Neural cell (in vitro differentiated cells): Measurements from ENCODE around the gene IQCM. TPM values are rescaled to one million over a fixed set of nuclear protein-coding genes. Genes with fewer than 3 reads are reported as not detected.
"Not testable (repeated sequence)": the region's sequence is repeated elsewhere in the genome, so short reads cannot be mapped to it uniquely, and the experiment has no call there.

Source experiments
- H2AFZ ChIP-seq: fragments of 200-600, 300-800 bp; sonication (generic), shearing (Covaris generic); 2 replicates; pipeline ENCODE4 v1.6.0; 2014; ENCODE audit warnings: low read depth, mild to moderate bottlenecking, antibody characterized with exemption, low read length, moderate library complexity
- H3F3A ChIP-seq: fragments of 200-600 bp; shearing (Covaris generic); 2 replicates; pipeline ENCODE4 v1.6.1; 2016; ENCODE audit warnings: mild to moderate bottlenecking, moderate library complexity, mixed read lengths, antibody characterized with exemption, low read length; ENCODE audit not compliant: insufficient read depth, poor library complexity, severe bottlenecking
- H3K27ac ChIP-seq: fragments of 200-600, 300-800 bp; sonication (generic), shearing (Covaris generic); 2 replicates; pipeline ENCODE4 v1.5.1; 2014; ENCODE audit warnings: mild to moderate bottlenecking, low read length, moderate library complexity
- H3K27me3 ChIP-seq: fragments of 300-800, 200-600 bp; sonication (generic), shearing (Covaris generic); 2 replicates; pipeline ENCODE4 v1.6.0; 2014; ENCODE audit warnings: mild to moderate bottlenecking, low read depth, low read length, moderate library complexity; ENCODE audit not compliant: insufficient read depth
- H3K36me3 ChIP-seq: fragments of 300-800, 200-600 bp; sonication (generic), shearing (Covaris generic); 2 replicates; pipeline ENCODE4 v1.5.1; 2014; ENCODE audit warnings: mild to moderate bottlenecking, antibody characterized with exemption, low read length, moderate library complexity; ENCODE audit not compliant: insufficient read depth
- H3K4me2 ChIP-seq: fragments of 300-800, 200-600 bp; sonication (generic), shearing (Covaris generic); 2 replicates; pipeline ENCODE4 v1.6.0; 2014; ENCODE audit warnings: mild to moderate bottlenecking, low read length
- H3K4me3 ChIP-seq: fragments of 300-800, 200-600 bp; sonication (generic), shearing (Covaris generic); 2 replicates; pipeline ENCODE4 v1.5.1; 2014; ENCODE audit warnings: mild to moderate bottlenecking, low read length, moderate library complexity
- H3K79me2 ChIP-seq: fragments of 200-600 bp; shearing (Covaris generic); replicated peaks from 2 replicates; pipeline ENCODE4 v1.6.0; 2014; ENCODE audit warnings: mild to moderate bottlenecking, low read length, moderate library complexity; ENCODE audit not compliant: insufficient read depth
- H3K9ac ChIP-seq: fragments of 300-800, 200-600 bp; sonication (generic), shearing (Covaris generic); 2 replicates; pipeline ENCODE4 v1.6.1; 2016; ENCODE audit warnings: mild to moderate bottlenecking, low read length, mixed read lengths
- H3K9me2 ChIP-seq: fragments of 200-600 bp; shearing (Covaris generic); 2 replicates; pipeline ENCODE4 v1.6.1; 2016; ENCODE audit warnings: mild to moderate bottlenecking, low read length, mixed read lengths; ENCODE audit not compliant: insufficient read depth
- H3K9me3 ChIP-seq: fragments of 200-600, 300-800 bp; sonication (generic), shearing (Covaris generic); 2 replicates; pipeline ENCODE4 v1.6.1; 2016; ENCODE audit warnings: mild to moderate bottlenecking, mixed run types, low read length, moderate library complexity, mixed read lengths
- H4K20me1 ChIP-seq: fragments of 200-600 bp; shearing (Covaris generic); 2 replicates; pipeline ENCODE4 v1.6.1; 2016; ENCODE audit warnings: mild to moderate bottlenecking, mixed run types; ENCODE audit not compliant: insufficient read depth
- CTCF ChIP-seq: fragments of 450-650 bp; IDR thresholded peaks from 2 replicates; pipeline ENCODE4 v1.5.1; 2014; ENCODE audit warnings: antibody characterized with exemption, mild to moderate bottlenecking, moderate library complexity; ENCODE audit not compliant: poor library complexity, severe bottlenecking
- EP300 ChIP-seq: fragments of 450-650 bp; conservative IDR thresholded peaks from 2 replicates; pipeline ENCODE4 v1.6.1; 2014; ENCODE audit warnings: antibody characterized with exemption, mild to moderate bottlenecking, moderate library complexity; ENCODE audit not compliant: poor library complexity, severe bottlenecking
- EZH2 ChIP-seq: fragments of 200-600, 300-800 bp; shearing (Covaris generic), sonication (generic); IDR thresholded peaks from 2 replicates; pipeline ENCODE4 v1.6.1; 2014; ENCODE audit warnings: antibody characterized with exemption, low read length, borderline replicate concordance, mild to moderate bottlenecking; ENCODE audit not compliant: insufficient read depth, poor library complexity, severe bottlenecking
- MXI1 ChIP-seq: fragments of 450-650 bp; conservative IDR thresholded peaks from 2 replicates; pipeline ENCODE4 v1.6.1; 2014; ENCODE audit warnings: antibody characterized with exemption, mild to moderate bottlenecking; ENCODE audit not compliant: poor library complexity, severe bottlenecking
- POLR2AphosphoS5 ChIP-seq: IDR thresholded peaks from 2 replicates; pipeline ENCODE4 v1.6.1; 2012
- RAD21 ChIP-seq: fragments of 450-650 bp; conservative IDR thresholded peaks from 2 replicates; pipeline ENCODE4 v1.6.1; 2014; ENCODE audit warnings: antibody characterized with exemption, mild to moderate bottlenecking, moderate library complexity
- REST ChIP-seq: IDR thresholded peaks from 2 replicates; pipeline ENCODE4 v1.6.1; 2012; ENCODE audit warnings: borderline replicate concordance
- SMC3 ChIP-seq: fragments of 450-650 bp; conservative IDR thresholded peaks from 2 replicates; pipeline ENCODE4 v1.6.1; 2014; ENCODE audit warnings: antibody characterized with exemption, mild to moderate bottlenecking, moderate library complexity; ENCODE audit not compliant: poor library complexity
- TAF1 ChIP-seq: IDR thresholded peaks from 2 replicates; pipeline ENCODE4 v1.6.1; 2012; ENCODE audit warnings: low read depth
- polyA plus RNA-seq: library from polyadenylated mRNA; depleted of rRNA; stranded (reverse); fragments of >200 nt; gene quantifications from 2 replicates; pipeline ENCODE4 v1.2.3, GENCODE V29; 2014

IQCM gene
- polyA plus RNA-seq, 1 donor from 2014 or later, result not detected

GRCh38 chr4:149343614-149344013 lies 472.0 kb downstream of the IQCM start:
- Histone ChIP-seq H2AFZ (no peak overlapping the region), H3K4me3 (no peak overlapping the region)
- TF ChIP-seq POLR2AphosphoS5 (no peak), SMC3 (no peak), RAD21 (no peak), MXI1 (no peak), EZH2 (no peak), REST (no peak), CTCF (no peak), EP300 (no peak), TAF1 (no peak)

GRCh38 chr4:149341117-149341516 lies 474.5 kb downstream of the IQCM start:
- H3K4me2 ChIP-seq, H3K9me3 ChIP-seq, H3F3A ChIP-seq, H3K9me2 ChIP-seq, H3K4me3 ChIP-seq, H4K20me1 ChIP-seq, H3K27ac ChIP-seq, H2AFZ ChIP-seq, H3K79me2 ChIP-seq, H3K36me3 ChIP-seq, H3K9ac ChIP-seq, H3K27me3 ChIP-seq: not testable (repeated sequence)

More at GRCh38 chr4:149343614-149344013, 472.0 kb downstream of the IQCM start:
- Histone ChIP-seq H4K20me1 (no peaks in the 10 kb centered on the region), H3K36me3 (no peaks in the 10 kb centered on the region), H3K9me3 (no peaks in the 10 kb centered on the region), H3K27ac (no peak overlapping the region), H3K9me2 (no peaks in the 10 kb centered on the region), H3K4me2 (no peak overlapping the region), H3K9ac (no peak overlapping the region), H3F3A (peaks cover 4% of the 10 kb centered on the region), H3K27me3 (no peaks in the 10 kb centered on the region), H3K79me2 (no peaks in the 10 kb centered on the region)

GRCh38 chr4:149328161-149328560 lies 487.5 kb downstream of the IQCM start:
- TF ChIP-seq POLR2AphosphoS5, result no peak
- TF ChIP-seq RAD21, result no peak
- no peak for TF ChIP-seq CTCF
- no peak for TF ChIP-seq REST
- no peak for TF ChIP-seq MXI1
- TF ChIP-seq TAF1, result no peak
- no peak for TF ChIP-seq EZH2
- TF ChIP-seq EP300, result no peak
- no peak for TF ChIP-seq SMC3
- Histone ChIP-seq H3K4me2 (no peak overlapping the region), H3K36me3 (no peaks in the 10 kb centered on the region), H3K9me3 (no peaks in the 10 kb centered on the region), H2AFZ (no peak overlapping the region), H3F3A (no peaks in the 10 kb centered on the region), H3K79me2 (no peaks in the 10 kb centered on the region), H4K20me1 (no peaks in the 10 kb centered on the region), H3K9ac (no peak overlapping the region), H3K4me3 (no peak overlapping the region), H3K9me2 (no peaks in the 10 kb centered on the region), H3K27ac (no peak overlapping the region), H3K27me3 (no peaks in the 10 kb centered on the region)
